ENCODE measurements around the gene CENPF. TPM values are rescaled to one million over a fixed set of nuclear protein-coding genes. Genes with fewer than 3 reads are reported as not detected.
"Not testable (repeated sequence)": the region's sequence is repeated elsewhere in the genome, so short reads cannot be mapped to it uniquely, and the experiment has no call there.

Gene CENPF
- total RNA-seq, 1 donor from 2014 or later, result 3.5 TPM

- no peak for DNase-seq (ENCODE audit: low spot score)
These were observed 17.9 kb upstream of the CENPF start for GRCh38 chr1:214584805-214585766.

- DNase-seq (ENCODE audit: low spot score), result no peak
These were observed 16.4 kb upstream of the CENPF start for GRCh38 chr1:214586621-214587020.

DNA sequence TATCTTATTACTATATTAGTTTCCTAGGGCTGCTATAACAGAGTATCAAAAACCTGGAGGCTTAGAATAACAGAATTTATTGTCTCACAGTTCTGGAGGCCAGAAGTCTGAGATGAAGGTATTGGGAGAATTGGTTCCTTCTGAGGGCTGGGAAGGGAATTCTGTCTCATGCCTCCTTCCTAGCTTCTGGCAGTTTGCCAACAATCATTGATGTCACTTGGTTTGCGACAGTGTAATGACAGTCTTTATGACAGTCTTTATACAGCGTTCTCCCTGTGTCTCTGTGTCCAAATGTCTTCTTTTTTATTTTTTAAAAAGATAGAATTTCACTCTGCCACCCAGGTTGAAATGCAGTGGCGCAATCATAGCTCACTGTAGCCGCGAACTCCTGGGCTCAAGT, 15.8 kb upstream of the CENPF start:
- no peak for DNase-seq (ENCODE audit: low spot score)

- no peak for DNase-seq (ENCODE audit: low spot score)
These were observed 13.9 kb upstream of the CENPF start for GRCh38 chr1:214588963-214589597.

DNA sequence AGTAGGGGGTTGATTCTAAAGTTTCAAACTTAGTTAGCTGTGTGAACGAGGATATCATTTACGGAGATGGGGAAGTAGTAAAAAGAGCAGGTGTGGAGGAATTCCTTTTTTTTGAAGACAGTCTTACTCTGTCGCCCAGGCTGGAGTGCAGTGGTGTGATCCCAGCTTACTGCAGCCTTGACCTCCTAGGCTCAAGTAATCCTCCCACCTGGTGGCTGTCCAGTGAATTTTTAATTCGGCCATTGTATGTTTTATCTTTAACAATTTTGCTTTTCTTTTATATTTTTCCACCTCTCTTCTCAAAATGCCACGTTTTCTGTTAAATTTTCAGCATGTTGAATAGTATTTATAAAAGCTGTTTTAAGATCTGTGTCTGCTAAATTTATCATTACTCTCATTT, 12.3 kb upstream of the CENPF start:
- no peak for DNase-seq (ENCODE audit: low spot score)

- DNase-seq (ENCODE audit: low spot score), result not testable (repeated sequence)
These were observed 11.1 kb upstream of the CENPF start for GRCh38 chr1:214591918-214592317.

DNA sequence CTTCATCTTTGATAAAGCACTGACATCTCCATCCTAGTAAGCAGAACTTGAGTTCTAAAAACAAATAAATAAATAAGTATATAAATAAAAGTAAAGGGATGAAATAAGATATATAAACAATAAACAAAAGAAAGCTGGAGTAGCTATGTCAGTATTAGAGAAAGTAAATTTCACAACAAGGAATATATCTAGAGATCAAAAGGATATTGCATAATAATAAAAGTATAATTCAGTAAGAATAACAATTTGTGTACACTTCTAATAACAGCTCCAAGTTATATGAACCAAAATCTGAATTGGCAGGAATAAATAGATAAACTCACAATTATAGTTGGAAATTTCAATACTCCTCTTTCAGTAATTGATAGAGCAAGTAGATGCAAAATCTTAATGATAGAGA, 9.8 kb upstream of the CENPF start:
- DNase-seq (ENCODE audit: low spot score), result no peak

DNA sequence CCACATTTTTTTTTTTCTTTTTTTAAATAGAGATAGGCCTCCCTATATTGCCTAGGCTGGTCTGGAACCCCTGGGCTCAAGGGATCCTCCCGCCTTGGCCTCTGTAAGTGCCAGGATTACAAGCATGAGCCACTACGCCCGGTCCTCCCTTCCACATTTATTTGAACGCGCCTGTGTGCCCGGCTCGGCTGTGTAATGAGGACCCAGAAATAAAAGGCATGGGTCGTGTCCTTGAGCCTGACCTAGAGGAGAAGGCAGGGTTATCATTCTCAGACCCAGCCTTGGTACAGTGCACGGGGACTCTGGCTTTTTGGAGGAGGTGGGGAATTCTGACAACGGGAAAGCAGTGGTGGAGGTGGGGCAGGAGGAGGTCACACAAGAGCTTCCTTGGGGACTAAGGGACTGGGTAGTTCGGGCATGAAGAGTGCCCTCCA, 841 bp downstream of the CENPF start:
- DNase-seq (ENCODE audit: low spot score), result no peak

GRCh38 chr1:214604523-214604922, 1.5 kb downstream of the CENPF start:
- DNase-seq (ENCODE audit: low spot score), result no peak

DNA sequence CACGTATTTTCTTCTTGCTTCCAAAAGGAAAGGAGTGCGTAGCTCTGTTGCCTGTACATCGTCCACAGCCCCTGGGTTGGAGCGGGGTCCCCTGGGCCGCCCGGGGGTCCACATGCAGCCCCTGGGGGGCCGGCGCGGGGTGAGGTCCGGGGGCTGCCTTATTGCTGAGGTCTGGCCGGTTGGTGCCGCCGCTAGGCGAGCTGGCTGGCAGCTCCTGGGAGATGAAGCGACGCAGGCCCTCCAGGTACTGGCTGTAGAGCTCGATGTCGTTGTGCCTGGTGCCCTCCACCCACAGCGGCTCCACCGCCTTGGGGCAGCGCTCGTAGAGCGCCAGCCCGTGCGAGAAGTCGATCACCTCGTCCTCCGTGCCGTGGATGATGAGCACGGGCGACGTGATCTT, 2.5 kb downstream of the CENPF start:
- DNase-seq (ENCODE audit: low spot score), result not testable (repeated sequence)

- not testable (repeated sequence) for DNase-seq (ENCODE audit: low spot score)
These were observed 3.2 kb downstream of the CENPF start for GRCh38 chr1:214605933-214606925.

- DNase-seq (ENCODE audit: low spot score), result not testable (repeated sequence)
These were observed 4.7 kb downstream of the CENPF start for GRCh38 chr1:214607492-214608215.

DNA sequence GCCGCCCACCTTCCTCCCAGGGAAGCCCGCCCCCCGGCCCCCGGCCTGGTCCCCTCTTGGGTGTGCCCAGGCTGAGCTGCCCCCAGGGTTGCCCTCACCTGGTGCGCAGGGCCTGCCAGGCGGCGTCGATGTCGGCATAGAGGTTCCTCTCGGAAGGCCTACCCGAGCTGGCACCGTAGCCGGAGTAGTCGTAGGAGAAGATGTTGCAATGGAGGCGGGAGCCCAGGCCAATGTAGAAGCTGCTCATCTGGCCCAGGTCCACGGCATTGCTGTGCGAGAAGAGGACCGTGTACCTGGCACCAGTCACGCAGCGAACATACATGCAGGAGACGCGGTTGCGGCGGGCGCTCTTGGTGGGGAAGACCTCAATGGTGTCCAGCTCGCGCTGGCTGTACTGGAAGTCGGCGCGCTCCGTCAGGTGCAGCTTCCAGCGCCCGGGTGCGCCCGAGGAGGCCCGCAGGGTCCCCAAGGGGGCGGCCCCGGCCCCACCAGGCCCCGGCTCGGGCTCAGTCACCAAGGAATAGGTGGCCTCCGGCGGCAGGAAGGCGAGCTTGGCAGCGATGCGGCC, 5.3 kb downstream of the CENPF start:
- not testable (repeated sequence) for DNase-seq (ENCODE audit: low spot score)

- not testable (repeated sequence) for DNase-seq (ENCODE audit: low spot score)
These were observed 5.8 kb downstream of the CENPF start for GRCh38 chr1:214608817-214609216.

- DNase-seq (ENCODE audit: low spot score), result no peak
These were observed 6.7 kb downstream of the CENPF start for GRCh38 chr1:214609692-214610091.

GRCh38 chr1:214610136-214610535, 7.1 kb downstream of the CENPF start:
- DNase-seq (ENCODE audit: low spot score), result not testable (repeated sequence)

- no peak for DNase-seq (ENCODE audit: low spot score)
These were observed 12.1 kb downstream of the CENPF start for GRCh38 chr1:214615109-214615508.

DNA sequence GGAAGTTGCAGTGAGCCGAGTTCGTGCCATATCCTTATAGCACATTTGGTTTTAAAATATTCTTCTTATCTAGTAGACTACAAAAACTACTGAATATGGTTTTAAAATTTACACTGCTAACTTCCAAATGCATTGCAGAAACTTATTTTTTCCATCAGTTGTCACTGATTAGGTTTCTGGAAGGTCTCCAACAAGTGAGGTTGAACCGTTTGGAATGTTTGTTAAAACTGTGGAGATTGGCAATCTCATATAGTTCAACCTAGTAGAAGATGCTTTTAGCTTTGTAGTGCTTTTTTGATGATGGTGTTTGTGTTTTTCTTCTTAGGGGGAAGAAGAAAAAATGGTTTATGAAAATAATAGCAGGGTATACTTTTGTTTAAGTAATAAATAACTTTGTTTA, 12.9 kb downstream of the CENPF start:
- DNase-seq (ENCODE audit: low spot score), result no peak

DNA sequence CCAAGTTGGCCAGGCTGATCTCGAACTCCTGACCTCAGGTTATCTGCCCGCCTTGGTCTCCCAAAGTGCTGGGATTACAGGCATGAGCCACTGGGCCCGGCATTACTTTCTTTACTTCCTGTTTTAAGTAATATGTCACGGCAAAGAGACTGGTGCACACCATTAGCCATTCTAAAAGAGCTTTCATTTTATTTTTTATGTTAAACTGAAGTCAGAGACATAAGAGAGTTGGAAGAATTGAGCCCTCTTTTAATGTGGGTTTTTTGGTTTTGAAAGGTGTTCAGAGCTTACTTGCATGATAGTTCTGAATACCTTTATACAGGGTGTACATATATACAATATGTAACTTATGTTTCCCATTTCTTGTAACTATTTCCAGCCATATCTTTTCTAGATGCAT, 14.3 kb downstream of the CENPF start:
- DNase-seq (ENCODE audit: low spot score), result no peak

DNA sequence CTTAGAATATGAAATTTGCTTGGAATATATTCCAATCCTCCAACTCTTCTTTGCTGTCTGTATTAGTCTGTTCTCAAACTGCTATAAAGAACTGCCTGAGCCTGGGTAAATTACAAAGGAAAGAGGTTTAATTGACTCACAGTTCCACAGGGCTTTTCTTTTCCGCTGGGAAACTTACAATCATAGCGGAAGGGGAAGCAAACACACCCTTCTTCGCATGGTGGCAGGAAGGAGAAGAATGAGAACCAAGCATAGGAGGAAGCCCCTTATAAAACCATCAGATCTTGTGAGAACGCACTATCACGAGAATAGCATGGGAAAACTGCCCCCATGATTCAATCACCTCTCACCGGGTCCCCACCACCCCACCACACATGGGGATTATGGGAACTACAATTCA, 14.8 kb downstream of the CENPF start:
- no peak for DNase-seq (ENCODE audit: low spot score)

DNA sequence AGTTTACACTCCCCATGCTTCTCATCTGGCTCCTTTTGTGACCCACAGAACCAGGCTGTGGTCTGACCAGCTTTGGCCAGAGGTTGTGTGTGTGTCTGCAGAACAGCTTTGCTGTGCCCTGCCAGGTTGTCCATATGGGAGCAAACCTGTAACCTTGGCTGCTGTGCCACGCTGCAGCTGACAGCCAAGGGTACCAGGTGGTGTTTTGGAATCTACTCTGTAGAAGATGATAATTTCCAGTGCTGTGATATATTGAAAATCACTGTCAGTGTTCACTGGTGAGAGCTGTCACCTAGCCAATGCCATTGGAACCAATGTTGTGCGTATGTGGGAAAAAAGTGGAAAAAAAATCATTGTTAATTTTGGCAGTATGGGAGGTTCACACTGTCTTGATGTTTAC, 18.2 kb downstream of the CENPF start:
- no peak for DNase-seq (ENCODE audit: low spot score)

All from mucosa of gallbladder (tissue), 1 donor.